Esophagus squamous epithelium (tissue), 5 donors: Measurements from ENCODE around the gene SPATS2L. TPM values are rescaled to one million over a fixed set of nuclear protein-coding genes. Genes with fewer than 3 reads are reported as not detected.
A peak's percentile ranks its signal among the peaks of the same experiment; 100 is the strongest.

Source experiments
- DNase-seq: peaks from one replicate; lab custom pipeline; 2025; lab: John Stamatoyannopoulos, UW
- H3K27ac ChIP-seq, 4 donors: fragments of 200-600 bp; sonication (generic); one replicate each; pipeline ENCODE4 v1.5.1; 2016 to 2019; ENCODE audit warnings: mild to moderate bottlenecking in 1 of 4
- H3K27me3 ChIP-seq, 4 donors: fragments of 200-600 bp; sonication (generic); 1 replicate in 3 of 4; 2 replicates in 1 of 4; pipeline versions ENCODE4 v1.5.1 to v1.6.0; 2017 to 2021; ENCODE audit warnings: antibody characterized with exemption in 1 of 4
- H3K36me3 ChIP-seq, 3 donors: fragments of 200-600 bp; sonication (generic); one replicate each; pipeline ENCODE4 v1.5.1; 2016 to 2019
- H3K4me1 ChIP-seq, 3 donors: fragments of 200-600 bp; sonication (generic); one replicate each; pipeline ENCODE4 v1.5.1; 2017 to 2019
- H3K4me3 ChIP-seq, 4 donors: fragments of 200-600 bp; sonication (generic); 1 replicate in 3 of 4; 2 replicates in 1 of 4; pipeline ENCODE4 v1.5.1; 2016 to 2019; ENCODE audit warnings: mild to moderate bottlenecking in 2 of 4, moderate library complexity in 1 of 4
- H3K9me3 ChIP-seq, 3 donors: fragments of 200-600 bp; sonication (generic); one replicate each; pipeline ENCODE4 v1.5.1; 2016 to 2019
- CTCF ChIP-seq, 6 experiments: fragments of 450-650 bp in 4 of 6; fragments of 200-600 bp in 2 of 6; sonication (generic) in 2 of 6; IDR thresholded peaks; one replicate each; pipeline ENCODE4 v1.5.1; 2016 to 2019; ENCODE audit warnings: antibody characterized with exemption in 6 of 6, mild to moderate bottlenecking in 4 of 6, moderate library complexity in 4 of 6
- POLR2A ChIP-seq, 4 donors: fragments of 450-650 bp; IDR thresholded peaks; one replicate each; pipeline ENCODE4 v1.6.1; 2017; ENCODE audit warnings: antibody characterized with exemption in 4 of 4, mild to moderate bottlenecking in 4 of 4, moderate library complexity in 3 of 4
- WGBS, 2 donors: methylation state at CpG; one replicate each; pipeline ENCODE4 v1.1.5; 2018; 5-methylcytosine and 5-hydroxymethylcytosine counted together
- intact Hi-C: fragments of 100-400 bp; cut with DNase I; formaldehyde crosslinking; loops from one replicate; pipeline ENCODE4 v1.15.0; 2022
- total RNA-seq, 4 donors: library from RNA; depleted of rRNA; stranded (reverse); fragments of >200 nt; gene quantifications; one replicate each; pipeline ENCODE4 v1.1.0, GENCODE V29; 2016
- donor health status: DM: yes; HTN: yes; CAD: no.

The SPATS2L gene
- total RNA-seq, 4 donors from 2014 or later = 53.2 to 91.9 (median 68.3) TPM

GRCh38 chr2:200414367-200414766 is 107.9 kb downstream of the SPATS2L start:
- Histone ChIP-seq H3K9me3 (no peaks in the 10 kb centered on the region), H3K4me1 (peaks cover 0 to 19% (median 0%) of the 10 kb centered on the region in 3 donors), H3K27ac (no peak overlapping the region), H3K4me3 (no peak overlapping the region), H3K27me3 (no peaks in the 10 kb centered on the region), H3K36me3 (peaks cover 0 to 45% (median 3%) of the 10 kb centered on the region in 3 donors)
- TF ChIP-seq POLR2A (IDR thresholded peaks at IDR 0.05) (no peak), CTCF (IDR thresholded peaks at IDR 0.05) (no peak)
- WGBS, 2 donors = 80 to 88% methylated on average over 5 of the region's 5 CpGs
- DNase-seq = no peak
- intact Hi-C loops = no loop called here

- intact Hi-C loops = no loop called here
- Histone ChIP-seq H3K4me1 (peaks cover 0 to 19% (median 0%) of the 10 kb centered on the region in 3 donors), H3K36me3 (peaks cover 0 to 56% (median 10%) of the 10 kb centered on the region in 3 donors), H3K4me3 (no peak overlapping the region), H3K9me3 (no peaks in the 10 kb centered on the region), H3K27ac (no peak overlapping the region), H3K27me3 (no peaks in the 10 kb centered on the region)
- TF ChIP-seq CTCF (IDR thresholded peaks at IDR 0.05) (no peak), POLR2A (IDR thresholded peaks at IDR 0.05) (no peak)
- no peak for DNase-seq
- 87 to 89% methylated on average over 2 of the region's 2 CpGs for WGBS, 2 donors
Measured at GRCh38 chr2:200415455-200415854, 109.0 kb downstream of the SPATS2L start.

- DNase-seq = no peak
- Histone ChIP-seq H3K9me3 (no peaks in the 10 kb centered on the region), H3K36me3 (peaks cover 0 to 70% (median 16%) of the 10 kb centered on the region in 3 donors), H3K27me3 (no peaks in the 10 kb centered on the region), H3K27ac (peak overlapping the region in 3 of 4 donors; percentile 1 to 42 (median 32)), H3K4me3 (no peak overlapping the region), H3K4me1 (peaks cover 0 to 19% (median 0%) of the 10 kb centered on the region in 3 donors)
- WGBS, 2 donors = 63 to 68% methylated on average over 8 of the region's 8 CpGs
- TF ChIP-seq CTCF (IDR thresholded peaks at IDR 0.05) = no peak
- no peak for TF ChIP-seq POLR2A (IDR thresholded peaks at IDR 0.05)
- intact Hi-C loops = no loop called here
Measured at GRCh38 chr2:200416878-200417277, 110.4 kb downstream of the SPATS2L start.

- H3K4me1 ChIP-seq = peaks cover 0 to 19% (median 0%) of the 10 kb centered on the region in 3 donors
- H3K4me3 ChIP-seq = no peak overlapping the region
- TF ChIP-seq POLR2A (IDR thresholded peaks at IDR 0.05) = no peak
- TF ChIP-seq CTCF (IDR thresholded peaks at IDR 0.05) = no peak
- peaks cover 0 to 75% (median 16%) of the 10 kb centered on the region in 3 donors for H3K36me3 ChIP-seq
- no peaks in the 10 kb centered on the region for H3K9me3 ChIP-seq
- H3K27me3 ChIP-seq = no peaks in the 10 kb centered on the region
- no peak for DNase-seq
- intact Hi-C loops = no loop called here
- H3K27ac ChIP-seq = no peak overlapping the region
Measured at GRCh38 chr2:200417366-200417765, 110.9 kb downstream of the SPATS2L start.

DNA sequence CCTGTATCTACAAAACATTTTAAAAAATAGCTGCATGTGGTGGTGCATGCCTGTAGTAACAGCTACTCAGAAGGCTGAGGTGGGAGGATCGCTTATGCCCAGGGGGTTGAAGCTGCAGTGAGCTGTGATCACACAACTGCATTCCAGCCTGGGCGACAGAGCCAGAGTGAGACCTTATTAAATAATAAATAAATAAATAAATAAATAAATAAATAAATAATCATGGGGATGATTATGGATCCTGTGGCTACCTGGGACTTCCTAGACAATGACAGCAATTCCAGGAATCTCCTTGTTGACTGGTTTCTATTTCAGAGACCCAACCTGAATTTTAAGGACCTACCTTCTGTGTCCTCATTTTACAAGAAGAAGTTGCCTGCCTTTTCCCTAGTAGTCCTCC is 111.9 kb downstream of the SPATS2L start:
- Histone ChIP-seq H3K4me3 (no peak overlapping the region), H3K27ac (no peak overlapping the region), H3K27me3 (no peaks in the 10 kb centered on the region), H3K9me3 (no peaks in the 10 kb centered on the region), H3K4me1 (peaks cover 0 to 19% (median 0%) of the 10 kb centered on the region in 3 donors), H3K36me3 (peaks cover 0 to 76% (median 16%) of the 10 kb centered on the region in 3 donors)
- intact Hi-C loops = no loop called here
- TF ChIP-seq POLR2A (IDR thresholded peaks at IDR 0.05) = no peak
- no peak for TF ChIP-seq CTCF (IDR thresholded peaks at IDR 0.05)
- DNase-seq = no peak
- WGBS, 2 donors = 88 to 94% methylated on average over 2 of the region's 2 CpGs
